ENCODE results near the gene DNAJC1. TPM values are rescaled to one million over a fixed set of nuclear protein-coding genes. Genes with fewer than 3 reads are reported as not detected.

DNAJC1 gene
- polyA plus RNA-seq, 1 donor, result 29.5 TPM

GRCh38 chr10:21769041-21769440 is 234.5 kb downstream of the DNAJC1 start:
- DNase-seq, result no peak

- no peak for DNase-seq
Observed at GRCh38 chr10:21764466-21765189, 238.9 kb downstream of the DNAJC1 start.

- no peak for DNase-seq
Observed at GRCh38 chr10:21760332-21760731, 243.2 kb downstream of the DNAJC1 start.

GRCh38 chr10:21759232-21759631 is 244.3 kb downstream of the DNAJC1 start:
- DNase-seq, result no peak

- DNase-seq, result no peak
Observed at GRCh38 chr10:21758696-21759095, 244.8 kb downstream of the DNAJC1 start.

- DNase-seq, result no peak
Observed at GRCh38 chr10:21758239-21758638, 245.3 kb downstream of the DNAJC1 start.

- DNase-seq, result no peak
Observed at GRCh38 chr10:21757185-21757901, 246.2 kb downstream of the DNAJC1 start.

- DNase-seq, result no peak
Observed at GRCh38 chr10:21756707-21757106, 246.8 kb downstream of the DNAJC1 start.

GRCh38 chr10:21754410-21755011 is 249.0 kb downstream of the DNAJC1 start:
- no peak for DNase-seq

- no peak for DNase-seq
Observed at GRCh38 chr10:21753497-21754270, 249.8 kb downstream of the DNAJC1 start.

- DNase-seq, result no peak
Observed at GRCh38 chr10:21751341-21752310, 251.9 kb downstream of the DNAJC1 start.

- DNase-seq, result no peak
Observed at GRCh38 chr10:21750424-21750823, 253.1 kb downstream of the DNAJC1 start.

GRCh38 chr10:21749788-21750187 is 253.7 kb downstream of the DNAJC1 start:
- no peak for DNase-seq

- no peak for DNase-seq
Observed at GRCh38 chr10:21747809-21748208, 255.7 kb downstream of the DNAJC1 start.

GRCh38 chr10:21746118-21746517 is 257.4 kb downstream of the DNAJC1 start:
- DNase-seq, result no peak

GRCh38 chr10:21744223-21744622 is 259.3 kb downstream of the DNAJC1 start:
- DNase-seq, result no peak

GRCh38 chr10:21742740-21743412 is 260.7 kb downstream of the DNAJC1 start:
- no peak for DNase-seq

GRCh38 chr10:21740989-21741388 is 262.5 kb downstream of the DNAJC1 start:
- DNase-seq, result no peak

- DNase-seq, result no peak
Observed at GRCh38 chr10:21737106-21737505, 266.4 kb downstream of the DNAJC1 start.

GRCh38 chr10:21733710-21734109 is 269.8 kb downstream of the DNAJC1 start:
- no peak for DNase-seq

Measured in left kidney (tissue), 2 donors.